Smooth muscle cell of the brain vasculature (primary cell): ENCODE results near the gene GLIS1.
"Not testable (repeated sequence)": the region's sequence is repeated elsewhere in the genome, so short reads cannot be mapped to it uniquely, and the experiment has no call there.

Source experiments
- DNase-seq: peaks from one replicate; pipeline ENCODE4 v3.0.0-alpha.2; 2012; ENCODE audit warnings: low read depth, low spot score

The GLIS1 gene

GRCh38 chr1:53654216-53655210 lies 84.5 kb downstream of the GLIS1 start:
- no peak for DNase-seq

GRCh38 chr1:53653631-53654030 lies 85.3 kb downstream of the GLIS1 start:
- DNase-seq: no peak

DNA sequence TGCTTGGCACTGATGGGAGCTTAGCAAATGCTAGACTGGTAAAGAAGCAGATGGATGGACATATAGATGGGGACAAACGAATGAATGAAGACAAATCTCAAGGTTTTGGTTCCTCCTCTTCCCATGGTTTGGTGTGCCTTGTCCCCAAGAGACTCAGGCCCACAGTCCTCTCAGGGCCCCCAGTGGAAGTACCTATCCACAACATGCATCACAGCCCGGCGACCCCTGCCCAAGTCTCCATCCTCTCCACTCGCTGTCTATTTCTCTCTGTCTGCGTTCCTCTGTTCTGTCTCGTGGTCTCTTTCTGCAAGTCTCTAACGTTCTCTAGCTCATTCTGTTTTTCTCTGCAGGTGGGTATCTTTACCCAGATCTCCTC lies 85.8 kb downstream of the GLIS1 start:
- DNase-seq: no peak

- DNase-seq: no peak
These were observed 86.3 kb downstream of the GLIS1 start for GRCh38 chr1:53652441-53653199.

GRCh38 chr1:53651356-53651755 lies 87.6 kb downstream of the GLIS1 start:
- DNase-seq: no peak

GRCh38 chr1:53648516-53648915 lies 90.4 kb downstream of the GLIS1 start:
- no peak for DNase-seq

DNA sequence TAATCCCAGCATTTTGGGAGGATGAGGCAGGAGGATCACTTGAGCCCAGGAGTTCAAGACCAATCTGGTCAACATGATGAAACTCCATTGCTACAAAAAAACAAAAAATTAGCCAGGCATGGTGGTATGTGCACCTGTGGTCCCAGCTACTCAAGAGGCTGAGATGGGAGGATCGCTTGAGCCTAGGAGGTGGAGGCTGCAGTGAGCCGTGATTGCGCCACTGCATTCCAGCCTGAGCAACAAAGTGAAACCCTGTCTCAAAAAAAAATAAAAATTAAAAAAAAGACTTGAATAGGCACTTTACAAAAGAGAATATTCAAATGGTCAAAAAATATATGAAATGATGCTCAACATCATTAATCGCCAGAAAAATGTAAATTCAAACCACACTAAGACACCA lies 91.0 kb downstream of the GLIS1 start:
- not testable (repeated sequence) for DNase-seq

DNA sequence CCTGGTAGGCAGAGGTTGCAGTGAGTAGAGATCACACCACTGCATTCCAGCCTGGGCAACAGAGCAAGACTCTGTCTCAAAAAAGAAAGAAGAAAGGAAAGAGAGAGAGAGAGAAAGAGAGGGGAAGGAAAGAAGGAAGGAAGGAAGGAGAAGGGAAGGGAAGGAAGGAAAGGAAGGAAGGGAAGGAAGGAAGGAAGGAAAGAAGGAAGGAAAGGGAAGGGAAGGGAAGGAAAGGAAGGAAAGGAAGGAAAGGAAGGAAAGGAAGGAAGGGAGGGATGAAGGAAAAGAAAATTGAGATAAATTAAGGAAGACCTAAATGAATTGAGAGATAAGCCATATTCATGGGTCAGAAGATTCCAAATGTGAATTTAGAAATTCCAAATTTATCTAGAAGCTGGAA lies 92.2 kb downstream of the GLIS1 start:
- no peak for DNase-seq

DNA sequence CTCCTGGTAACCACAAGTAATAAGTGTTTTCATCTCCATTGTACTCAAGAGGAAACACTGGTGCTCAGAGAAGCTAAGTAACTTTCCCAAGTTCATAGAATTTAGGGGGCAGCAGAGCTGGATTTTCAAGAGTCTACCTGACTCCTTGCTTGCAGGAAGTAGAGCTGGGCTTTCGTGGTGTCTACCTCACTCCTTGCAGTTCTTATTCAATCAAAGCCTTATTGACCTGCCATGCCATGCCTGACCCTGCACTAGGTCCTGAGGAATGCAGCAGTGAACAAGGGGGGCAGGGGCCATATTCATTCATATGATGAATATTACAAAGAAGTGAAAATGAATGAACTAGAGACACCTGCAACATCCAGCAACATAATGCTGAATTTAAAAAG lies 93.3 kb downstream of the GLIS1 start:
- DNase-seq: no peak

DNA sequence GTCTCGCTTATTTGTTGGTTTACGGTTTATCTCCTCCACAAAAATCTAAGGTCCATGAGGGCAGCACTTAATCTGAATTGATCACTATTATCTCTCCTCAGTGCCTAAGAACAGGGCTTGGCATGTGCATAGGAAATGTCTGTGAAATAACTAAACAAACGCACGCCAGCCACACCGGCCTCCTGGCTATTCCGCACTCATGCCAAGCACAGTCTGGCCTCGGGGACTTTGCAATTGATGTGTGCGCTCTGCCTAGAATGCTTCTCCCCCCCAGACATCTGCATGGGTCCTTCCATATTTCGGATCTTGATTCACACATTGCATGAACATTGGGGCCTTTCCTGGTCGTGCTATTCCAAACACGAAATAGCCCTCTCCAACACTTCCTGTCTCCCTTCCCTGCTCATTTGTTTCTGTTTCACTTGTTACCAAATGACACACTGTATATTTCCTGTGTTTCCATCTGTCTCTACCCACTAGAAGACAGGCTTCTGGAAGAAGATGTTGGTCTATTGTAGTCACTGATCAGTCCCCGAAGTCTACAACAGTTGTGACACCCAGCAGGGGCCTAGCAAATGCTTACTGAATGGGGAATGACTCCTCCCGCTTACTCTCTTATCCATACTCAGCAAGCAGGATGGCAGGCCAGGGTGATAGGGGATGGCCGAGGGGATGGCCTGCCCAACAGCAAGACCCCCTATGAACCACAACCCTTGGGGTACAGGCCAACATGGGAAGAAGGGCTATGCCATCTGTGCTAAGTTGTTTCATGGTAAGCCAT lies 93.9 kb downstream of the GLIS1 start:
- no peak for DNase-seq

GRCh38 chr1:53644496-53644895 lies 94.5 kb downstream of the GLIS1 start:
- DNase-seq: no peak

GRCh38 chr1:53643881-53644390 lies 95.0 kb downstream of the GLIS1 start:
- DNase-seq: no peak

DNA sequence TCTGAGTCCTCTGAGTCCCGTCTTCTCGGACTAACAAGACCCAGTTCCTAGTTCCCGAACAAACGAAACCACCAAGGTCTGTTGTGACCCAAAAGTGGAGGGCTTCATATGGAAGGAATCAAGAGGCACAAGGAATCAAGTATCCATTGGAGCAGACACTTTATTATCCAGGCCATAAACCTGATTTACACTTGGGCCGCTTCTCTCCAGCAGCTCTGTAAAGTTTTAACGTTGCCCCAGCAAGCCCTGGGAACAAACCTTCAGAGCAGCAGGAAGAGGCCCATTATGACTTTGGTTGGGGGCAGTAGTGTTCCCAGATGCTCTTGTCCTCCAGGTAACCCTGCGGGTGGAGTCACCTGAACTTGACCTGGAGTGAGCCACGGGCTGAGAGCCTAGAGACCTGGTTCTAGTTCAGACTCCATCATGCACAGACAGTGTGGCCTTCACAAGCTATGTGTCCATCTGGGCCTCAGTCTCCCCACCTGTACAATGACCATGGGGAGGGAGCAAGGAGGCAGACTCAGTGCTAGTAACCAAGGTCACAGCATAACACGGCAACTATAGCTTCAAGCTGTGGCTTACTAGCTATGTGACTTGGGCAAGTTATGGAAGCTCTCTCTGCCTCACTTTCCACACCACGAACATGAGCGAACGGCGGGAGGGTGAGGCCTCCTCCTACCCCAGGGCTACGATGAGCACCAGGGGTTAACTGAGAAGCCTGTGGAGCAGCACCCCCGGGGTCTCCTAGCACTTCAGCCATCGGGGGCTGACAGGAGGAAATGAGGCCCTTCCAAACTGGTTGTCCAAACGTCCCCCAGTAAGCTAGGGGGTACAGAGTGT lies 95.7 kb downstream of the GLIS1 start:
- no peak for DNase-seq

- no peak for DNase-seq
These were observed 96.4 kb downstream of the GLIS1 start for GRCh38 chr1:53642607-53643006.

DNA sequence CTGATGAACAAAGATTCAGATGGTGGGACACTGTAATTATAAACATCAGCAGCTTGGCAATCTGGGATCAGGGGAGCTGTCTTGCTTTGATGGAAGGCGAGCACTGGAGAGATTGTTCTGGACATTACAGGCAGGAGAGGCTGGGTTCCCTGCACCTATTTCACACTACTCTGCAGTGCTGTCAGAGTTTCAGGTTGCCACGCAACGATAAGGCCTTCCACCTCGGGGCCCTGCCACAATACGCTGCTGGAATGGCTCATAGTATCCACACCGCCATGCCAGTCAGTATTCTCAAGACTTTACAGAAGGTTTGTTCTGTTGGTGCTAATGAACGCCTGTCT lies 96.8 kb downstream of the GLIS1 start:
- no peak for DNase-seq

- DNase-seq: no peak
These were observed 97.3 kb downstream of the GLIS1 start for GRCh38 chr1:53641481-53642214.

DNA sequence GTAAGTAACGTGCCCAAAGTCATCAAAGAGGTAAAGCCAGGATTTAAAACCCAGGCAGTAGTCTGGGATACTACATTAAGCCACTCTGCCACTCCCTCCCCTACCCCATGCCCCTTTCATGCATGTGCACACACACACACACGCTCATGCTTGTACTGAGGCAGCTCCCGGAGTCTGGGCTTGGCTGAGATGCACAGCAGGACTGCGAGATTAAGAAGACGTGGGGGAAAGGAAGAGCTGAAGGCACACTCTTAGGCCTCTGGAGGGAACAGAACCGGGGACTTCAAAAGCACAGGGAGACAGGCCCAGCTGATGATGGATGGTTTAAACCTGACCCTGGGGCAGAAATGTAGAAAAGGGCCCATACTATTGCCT lies 98.3 kb downstream of the GLIS1 start:
- DNase-seq: no peak

DNA sequence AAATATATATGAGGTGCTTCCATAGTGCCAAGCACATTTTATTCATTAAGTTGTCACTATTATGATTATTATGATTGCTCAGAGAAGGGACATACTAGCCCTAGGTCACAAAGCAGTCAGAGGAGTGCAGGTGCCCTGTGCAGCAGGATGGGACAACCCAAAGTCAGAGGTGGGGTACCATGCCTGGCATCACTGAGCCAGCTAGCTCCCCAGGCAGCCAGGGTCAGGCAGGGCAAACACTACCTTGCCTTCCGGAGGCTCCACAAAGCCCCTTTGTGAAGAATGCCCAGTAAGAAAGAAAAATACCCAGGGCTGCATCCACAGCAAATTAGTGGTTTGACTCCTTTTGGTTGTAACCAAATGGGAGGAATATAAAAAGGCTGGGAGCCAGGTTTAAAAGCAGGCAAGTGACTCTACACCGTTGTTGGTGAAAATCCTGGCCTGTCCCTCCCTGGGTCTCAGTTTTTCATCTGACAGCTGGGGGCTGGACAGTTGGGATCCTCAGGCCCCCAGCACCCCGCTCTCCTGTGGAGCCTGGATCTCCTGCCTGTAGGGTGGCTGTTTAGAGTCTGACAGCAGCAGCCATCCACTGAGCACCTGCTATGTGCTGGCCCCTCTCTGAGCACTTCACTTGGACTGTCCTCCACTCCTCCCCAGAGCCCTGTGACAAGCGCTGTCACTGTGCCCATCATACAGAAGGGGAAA lies 98.8 kb downstream of the GLIS1 start:
- no peak for DNase-seq

DNA sequence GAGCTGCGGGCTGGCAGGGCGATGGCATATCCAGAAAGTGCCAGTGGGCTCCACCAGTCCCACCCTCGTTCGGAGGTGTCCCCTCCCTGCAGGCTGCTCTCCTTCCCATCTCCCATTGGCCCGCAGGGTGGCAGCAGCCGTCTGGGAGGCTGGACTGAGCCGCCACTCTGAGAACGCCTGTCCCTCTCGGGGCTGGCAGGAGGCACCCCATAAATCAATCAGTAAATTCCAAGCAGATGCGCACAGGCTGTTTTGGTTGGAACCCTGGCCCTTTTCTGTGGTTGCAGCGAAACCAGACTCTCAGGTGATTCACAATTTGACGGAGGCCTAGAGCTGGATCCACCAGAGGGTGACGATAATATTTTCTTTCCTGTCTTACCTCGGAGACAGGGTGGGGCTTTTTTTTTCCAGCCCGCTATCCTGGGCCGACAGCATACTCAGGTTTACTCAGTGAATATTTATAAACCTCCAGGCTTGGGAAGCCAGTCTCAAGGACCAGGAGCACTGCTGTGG lies 99.7 kb downstream of the GLIS1 start:
- no peak for DNase-seq
